Hippocampal formation (tissue), 2 donors: ENCODE data around the gene CHN1.

Experiments
- DNase-seq, 2 donors: peaks; one replicate each; lab custom pipeline; 2025; lab: John Stamatoyannopoulos, UW

Gene CHN1

GRCh38 chr2:175009917-175010621 lies 4.9 kb upstream of the CHN1 start:
- DNase-seq, result no peak

- no peak for DNase-seq
These were observed 3.8 kb upstream of the CHN1 start for GRCh38 chr2:175008801-175009495.

- no peak for DNase-seq
These were observed 2.8 kb upstream of the CHN1 start for GRCh38 chr2:175008009-175008408.

GRCh38 chr2:175007510-175007909 lies 2.3 kb upstream of the CHN1 start:
- no peak for DNase-seq

- DNase-seq, result no peak
These were observed 1.1 kb upstream of the CHN1 start for GRCh38 chr2:175006281-175006680.

GRCh38 chr2:175005733-175006264 lies 618 bp upstream of the CHN1 start:
- DNase-seq, result no peak

GRCh38 chr2:175004730-175004979 lies 526 bp downstream of the CHN1 start:
- no peak for DNase-seq

- no peak for DNase-seq
These were observed 1.1 kb downstream of the CHN1 start for GRCh38 chr2:175003875-175004729.

- DNase-seq, result no peak
These were observed 2.5 kb downstream of the CHN1 start for GRCh38 chr2:175002547-175003274.

GRCh38 chr2:175001566-175001965 lies 3.6 kb downstream of the CHN1 start:
- DNase-seq, result no peak

GRCh38 chr2:174997110-174997509 lies 8.1 kb downstream of the CHN1 start:
- no peak for DNase-seq

- no peak for DNase-seq
These were observed 8.6 kb downstream of the CHN1 start for GRCh38 chr2:174996622-174997021.

GRCh38 chr2:174994381-174994780 lies 10.8 kb downstream of the CHN1 start:
- DNase-seq, result no peak

- no peak for DNase-seq
These were observed 12.3 kb downstream of the CHN1 start for GRCh38 chr2:174992886-174993285.

GRCh38 chr2:174985614-174986013 lies 19.6 kb downstream of the CHN1 start:
- peak in 1 of 2 donors; percentile 59 for DNase-seq

GRCh38 chr2:174984561-174984960 lies 20.6 kb downstream of the CHN1 start:
- no peak for DNase-seq

GRCh38 chr2:174981331-174981730 lies 23.9 kb downstream of the CHN1 start:
- no peak for DNase-seq

- DNase-seq, result no peak
These were observed 25.2 kb downstream of the CHN1 start for GRCh38 chr2:174979996-174980395.

- DNase-seq, result no peak
These were observed 27.8 kb downstream of the CHN1 start for GRCh38 chr2:174977364-174977763.

- DNase-seq, result no peak
These were observed 31.1 kb downstream of the CHN1 start for GRCh38 chr2:174974131-174974530.

- DNase-seq, result no peak
These were observed 32.3 kb downstream of the CHN1 start for GRCh38 chr2:174972924-174973323.
